GM20000 (cell line): Measurements from ENCODE around the gene TMEM150C.
"Not testable (repeated sequence)": the region's sequence is repeated elsewhere in the genome, so short reads cannot be mapped to it uniquely, and the experiment has no call there.

Source experiments
- DNase-seq: peaks from one replicate; pipeline ENCODE4 v3.0.0; 2012; ENCODE audit warnings: low spot score
- TF ChIP-seq, protein P1 (sequence below): IDR thresholded peaks from 2 replicates; pipeline ENCODE4 v1.5.1; 2012; ENCODE audit warnings: mild to moderate bottlenecking, control low read depth; ENCODE audit errors: extremely low read depth, missing control alignments

TMEM150C gene

DNA sequence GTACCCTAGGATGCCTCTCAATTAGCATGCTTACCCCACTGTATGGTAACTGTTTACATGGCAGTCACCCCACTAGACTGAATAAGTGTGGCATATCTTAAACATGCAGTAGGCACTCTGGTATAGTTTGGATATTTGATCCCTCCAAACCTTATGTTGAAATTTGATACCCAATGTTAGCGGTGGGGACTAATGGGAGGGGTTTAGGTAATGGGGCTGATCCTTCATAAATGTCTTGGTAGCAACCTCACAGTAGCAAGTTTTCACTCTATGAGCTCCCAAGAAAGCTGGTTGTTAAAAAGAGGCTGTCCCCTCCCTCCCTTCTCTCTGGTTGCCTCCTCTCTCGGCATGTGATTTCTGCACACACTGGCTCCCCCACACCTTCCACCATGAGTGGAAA is 10.1 kb downstream of the TMEM150C start:
- DNase-seq: no peak
- TF ChIP-seq, protein P1, sequence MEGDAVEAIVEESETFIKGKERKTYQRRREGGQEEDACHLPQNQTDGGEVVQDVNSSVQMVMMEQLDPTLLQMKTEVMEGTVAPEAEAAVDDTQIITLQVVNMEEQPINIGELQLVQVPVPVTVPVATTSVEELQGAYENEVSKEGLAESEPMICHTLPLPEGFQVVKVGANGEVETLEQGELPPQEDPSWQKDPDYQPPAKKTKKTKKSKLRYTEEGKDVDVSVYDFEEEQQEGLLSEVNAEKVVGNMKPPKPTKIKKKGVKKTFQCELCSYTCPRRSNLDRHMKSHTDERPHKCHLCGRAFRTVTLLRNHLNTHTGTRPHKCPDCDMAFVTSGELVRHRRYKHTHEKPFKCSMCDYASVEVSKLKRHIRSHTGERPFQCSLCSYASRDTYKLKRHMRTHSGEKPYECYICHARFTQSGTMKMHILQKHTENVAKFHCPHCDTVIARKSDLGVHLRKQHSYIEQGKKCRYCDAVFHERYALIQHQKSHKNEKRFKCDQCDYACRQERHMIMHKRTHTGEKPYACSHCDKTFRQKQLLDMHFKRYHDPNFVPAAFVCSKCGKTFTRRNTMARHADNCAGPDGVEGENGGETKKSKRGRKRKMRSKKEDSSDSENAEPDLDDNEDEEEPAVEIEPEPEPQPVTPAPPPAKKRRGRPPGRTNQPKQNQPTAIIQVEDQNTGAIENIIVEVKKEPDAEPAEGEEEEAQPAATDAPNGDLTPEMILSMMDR: no peak

DNA sequence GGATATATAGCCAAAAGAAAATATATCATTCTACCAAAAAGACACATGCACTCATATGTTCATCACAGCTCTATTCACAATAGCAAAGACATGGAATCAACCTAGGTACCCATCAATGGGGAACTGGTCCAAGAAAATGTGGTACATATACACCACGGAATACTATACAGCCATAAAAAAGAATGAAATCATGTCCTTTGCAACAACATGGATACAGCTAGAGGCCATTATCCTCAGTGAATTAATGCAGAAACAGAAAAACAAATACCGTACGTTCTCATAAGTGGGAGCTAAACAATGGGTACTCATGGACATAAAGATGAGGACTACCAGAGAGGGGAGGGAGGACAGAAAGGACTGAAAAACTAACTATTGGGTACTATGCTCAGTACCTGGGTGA is 13.9 kb downstream of the TMEM150C start:
- DNase-seq: not testable (repeated sequence)

DNA sequence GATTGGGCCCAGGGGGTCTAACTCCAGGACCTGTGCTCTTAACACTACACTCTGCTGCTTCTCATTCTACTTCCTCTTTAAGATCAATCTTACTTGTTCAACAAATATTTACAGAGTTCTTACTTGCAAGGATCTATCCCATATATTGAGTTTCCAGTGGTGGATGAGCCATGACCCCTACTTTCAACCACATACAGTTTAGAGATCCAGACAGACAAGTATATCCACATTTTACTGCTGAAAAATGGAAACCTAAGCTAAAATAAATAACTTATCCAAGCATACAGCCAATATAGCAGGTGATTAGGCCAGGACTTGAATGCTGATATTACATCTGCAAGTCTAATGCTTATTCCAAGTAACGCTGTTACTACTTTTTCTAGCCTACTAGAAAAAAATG is 18.7 kb downstream of the TMEM150C start:
- TF ChIP-seq, protein P1: no peak
- DNase-seq: no peak

- DNase-seq: no peak
- TF ChIP-seq, protein P1: no peak
Observed at GRCh38 chr4:82542642-82543041, 19.1 kb downstream of the TMEM150C start.

DNA sequence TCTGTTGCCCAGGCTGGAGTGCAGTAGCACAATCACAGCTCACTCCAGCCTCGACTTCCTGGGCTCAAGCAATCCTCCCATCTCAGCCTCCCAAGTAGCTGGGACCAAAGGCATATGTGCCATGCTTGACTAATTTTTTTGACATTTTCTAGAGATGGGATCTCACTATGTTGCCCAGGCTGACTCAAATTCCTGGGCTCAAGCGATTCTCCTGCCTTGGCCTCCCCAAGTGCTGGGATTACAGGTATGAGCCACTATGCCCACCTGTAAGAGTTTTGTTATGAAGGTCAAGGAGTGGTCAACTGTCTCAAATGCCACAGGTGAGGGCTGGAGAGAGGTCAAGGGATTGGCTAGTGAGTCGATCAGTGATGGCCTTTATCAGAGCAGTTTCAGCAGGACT is 32.5 kb downstream of the TMEM150C start:
- TF ChIP-seq, protein P1: no peak

DNA sequence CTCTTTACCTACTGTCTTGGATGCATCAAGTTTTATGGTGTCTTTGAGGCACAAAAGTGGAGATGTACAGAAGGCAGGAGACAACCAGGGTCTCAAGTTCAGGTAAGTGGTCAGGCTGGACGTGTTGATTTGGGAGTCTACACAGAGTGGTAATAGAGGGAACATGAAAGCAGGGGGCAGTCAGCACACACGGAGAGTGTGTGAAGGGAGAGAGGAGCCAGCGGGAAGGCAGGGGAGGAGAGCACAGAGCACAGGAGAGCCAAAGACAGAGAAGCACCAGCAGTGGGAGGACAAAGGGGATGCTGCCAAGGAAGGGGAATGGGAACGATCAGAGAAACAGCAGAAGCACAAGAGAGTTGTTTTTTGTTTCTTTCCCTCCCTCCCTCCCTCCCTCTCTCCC is 32.9 kb downstream of the TMEM150C start:
- TF ChIP-seq, protein P1: no peak
- DNase-seq: no peak

More for the DNA sequence above, 32.5 kb downstream of the TMEM150C start:
- DNase-seq: no peak

GRCh38 chr4:82528074-82528473 is 33.7 kb downstream of the TMEM150C start:
- DNase-seq: no peak
- TF ChIP-seq, protein P1: no peak

GRCh38 chr4:82525307-82525911 is 36.4 kb downstream of the TMEM150C start:
- no peak for DNase-seq
- TF ChIP-seq, protein P1: no peak
